Parathyroid adenoma (tissue), 2 donors: ENCODE results near the gene UBAP1L.

ENCODE experiments used
- H2AFZ ChIP-seq: fragments of 300-600 bp; sonication (generic); one replicate; pipeline ENCODE4 v1.7.0; 2017; ENCODE audit warnings: antibody characterized with exemption, mild to moderate bottlenecking
- H3K27ac ChIP-seq: fragments of 300-600 bp; sonication (generic); one replicate; pipeline ENCODE4 v1.7.0; 2017
- H3K27me3 ChIP-seq: fragments of 300-600 bp; sonication (generic); one replicate; pipeline ENCODE4 v1.7.0; 2017; ENCODE audit warnings: low read length; ENCODE audit not compliant: control insufficient read depth, insufficient read depth
- H3K36me3 ChIP-seq: fragments of 300-600 bp; sonication (generic); one replicate; pipeline ENCODE4 v1.7.0; 2017; ENCODE audit warnings: low read length; ENCODE audit not compliant: control insufficient read depth, insufficient read depth
- H3K4me1 ChIP-seq: fragments of 300-600 bp; sonication (generic); one replicate; pipeline ENCODE4 v1.7.0; 2017; ENCODE audit warnings: control low read depth
- H3K4me2 ChIP-seq: fragments of 300-600 bp; sonication (generic); one replicate; pipeline ENCODE4 v1.7.0; 2017; ENCODE audit warnings: low read length
- H3K4me3 ChIP-seq: fragments of 300-600 bp; sonication (generic); one replicate; pipeline ENCODE4 v1.7.0; 2017; ENCODE audit warnings: low read depth, low read length
- H3K79me2 ChIP-seq: fragments of 300-600 bp; sonication (generic); one replicate; pipeline ENCODE4 v1.7.0; 2017; ENCODE audit warnings: control low read depth
- H3K9ac ChIP-seq: fragments of 300-600 bp; sonication (generic); one replicate; pipeline ENCODE4 v1.7.0; 2017; ENCODE audit warnings: mild to moderate bottlenecking
- H3K9me3 ChIP-seq: fragments of 300-600 bp; sonication (generic); one replicate; pipeline ENCODE4 v1.7.0; 2017; ENCODE audit warnings: low read length; ENCODE audit not compliant: control insufficient read depth
- CTCF ChIP-seq: fragments of 300-600 bp; sonication (generic); IDR thresholded peaks from one replicate; pipeline ENCODE4 v1.7.0; 2017; ENCODE audit warnings: antibody characterized with exemption, mild to moderate bottlenecking
- donor health status: primary hyperparathyroidism.

UBAP1L gene

DNA sequence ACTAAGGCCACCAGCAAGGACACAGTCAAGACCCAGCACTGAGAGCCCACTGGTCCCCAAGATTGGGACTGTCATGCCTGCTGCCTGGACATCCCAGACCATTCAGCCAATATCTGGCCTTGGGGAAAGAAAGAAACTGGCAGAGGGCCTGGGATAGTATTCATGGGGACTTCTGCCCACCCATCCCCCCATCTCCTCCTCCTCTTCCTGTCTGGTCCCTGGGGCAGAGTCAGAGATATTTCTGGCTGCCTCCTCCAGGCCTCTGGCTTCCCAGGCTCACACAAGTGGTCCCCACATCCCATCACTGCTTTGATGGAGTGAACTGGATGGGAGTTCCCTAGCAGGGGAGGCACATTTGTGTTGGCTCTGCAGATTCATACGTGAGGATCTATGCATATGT lies 43.0 kb downstream of the UBAP1L start:
- H3K4me3 ChIP-seq = no peak overlapping the region
- H3K4me1 ChIP-seq = no peaks in the 10 kb centered on the region
- no peak overlapping the region for H3K4me2 ChIP-seq
- H3K79me2 ChIP-seq = no peaks in the 10 kb centered on the region
- H3K27me3 ChIP-seq = no peaks in the 10 kb centered on the region
- H3K27ac ChIP-seq = no peak overlapping the region
- H3K9me3 ChIP-seq = no peaks in the 10 kb centered on the region
- H3K36me3 ChIP-seq = no peaks in the 10 kb centered on the region
- H2AFZ ChIP-seq = no peak overlapping the region
- no peak overlapping the region for H3K9ac ChIP-seq
- no peak for TF ChIP-seq CTCF

GRCh38 chr15:65071381-65071811 lies 43.6 kb downstream of the UBAP1L start:
- Histone ChIP-seq H3K36me3 (no peaks in the 10 kb centered on the region), H3K4me2 (no peak overlapping the region), H3K79me2 (no peaks in the 10 kb centered on the region), H2AFZ (no peak overlapping the region), H3K4me3 (no peak overlapping the region), H3K27me3 (no peaks in the 10 kb centered on the region), H3K9ac (no peak overlapping the region), H3K27ac (no peak overlapping the region), H3K9me3 (no peaks in the 10 kb centered on the region), H3K4me1 (no peaks in the 10 kb centered on the region)
- no peak for TF ChIP-seq CTCF

- no peak overlapping the region for H3K27ac ChIP-seq
- no peak overlapping the region for H3K4me2 ChIP-seq
- no peaks in the 10 kb centered on the region for H3K27me3 ChIP-seq
- no peak overlapping the region for H2AFZ ChIP-seq
- H3K4me1 ChIP-seq = no peaks in the 10 kb centered on the region
- TF ChIP-seq CTCF = no peak
- no peaks in the 10 kb centered on the region for H3K79me2 ChIP-seq
- no peaks in the 10 kb centered on the region for H3K9me3 ChIP-seq
- no peak overlapping the region for H3K9ac ChIP-seq
- no peak overlapping the region for H3K4me3 ChIP-seq
- no peaks in the 10 kb centered on the region for H3K36me3 ChIP-seq
Measured at GRCh38 chr15:65069779-65070546, 45.0 kb downstream of the UBAP1L start.

DNA sequence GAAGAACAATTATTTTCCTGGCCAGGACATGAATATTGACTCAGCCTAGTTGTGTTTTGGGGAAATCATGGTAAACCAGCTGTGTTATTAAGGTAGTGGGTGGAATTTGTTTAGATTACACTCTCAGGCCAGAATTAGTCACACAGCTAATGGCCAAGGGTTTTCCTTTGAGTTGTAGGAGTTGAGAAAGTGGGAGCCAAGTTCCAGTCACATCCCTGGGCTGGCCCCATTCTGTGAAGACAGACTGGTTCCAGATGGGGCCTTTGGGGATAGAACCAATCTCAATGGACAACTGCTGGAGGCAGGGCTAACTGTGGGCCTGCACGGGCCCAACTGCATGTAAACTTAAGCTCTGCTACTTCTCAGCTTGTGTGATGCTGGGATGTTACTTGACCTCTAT lies 45.8 kb downstream of the UBAP1L start:
- H3K79me2 ChIP-seq = no peaks in the 10 kb centered on the region
- no peak overlapping the region for H2AFZ ChIP-seq
- no peak overlapping the region for H3K27ac ChIP-seq
- H3K27me3 ChIP-seq = no peaks in the 10 kb centered on the region
- H3K4me1 ChIP-seq = no peaks in the 10 kb centered on the region
- H3K4me3 ChIP-seq = no peak overlapping the region
- H3K9ac ChIP-seq = no peak overlapping the region
- no peaks in the 10 kb centered on the region for H3K36me3 ChIP-seq
- H3K4me2 ChIP-seq = no peak overlapping the region
- no peaks in the 10 kb centered on the region for H3K9me3 ChIP-seq
- no peak for TF ChIP-seq CTCF

- no peaks in the 10 kb centered on the region for H3K36me3 ChIP-seq
- H3K27me3 ChIP-seq = no peaks in the 10 kb centered on the region
- no peak overlapping the region for H3K9ac ChIP-seq
- TF ChIP-seq CTCF = no peak
- H3K27ac ChIP-seq = no peak overlapping the region
- H3K4me3 ChIP-seq = no peak overlapping the region
- no peak overlapping the region for H3K4me2 ChIP-seq
- no peak overlapping the region for H2AFZ ChIP-seq
- H3K9me3 ChIP-seq = no peaks in the 10 kb centered on the region
- H3K4me1 ChIP-seq = no peaks in the 10 kb centered on the region
- H3K79me2 ChIP-seq = no peaks in the 10 kb centered on the region
Measured at GRCh38 chr15:65068403-65068788, 46.6 kb downstream of the UBAP1L start.
